Panc1 (cell line): ENCODE results near the gene ZNF784. TPM values are rescaled to one million over a fixed set of nuclear protein-coding genes. Genes with fewer than 3 reads are reported as not detected.
A peak's percentile ranks its signal among the peaks of the same experiment; 100 is the strongest.

Experiments
- ATAC-seq: fragments of 200-7000 bp; cut with Tn5 transposase; 2 replicates; pipeline ENCODE4 v1.9.1; 2020; ENCODE audit warnings: mild to moderate bottlenecking, moderate library complexity
- BruUV-seq: library from RNA; stranded (reverse); fragments of 400-500 nt; replicated peaks from 2 replicates; lab custom pipeline; 2021; lab: Mats Ljungman, UMichigan
- CTCF ChIA-PET: fragments of 300-600 bp; sonication (Branson Sonifier 250); formaldehyde crosslinking; loops from one replicate; lab custom pipeline; 2022; ENCODE audit warnings: antibody characterized with exemption; lab: Charles Lee
- POLR2A ChIA-PET: fragments of 300-600 bp; sonication (Branson Sonifier 250); formaldehyde crosslinking; loops from one replicate; lab custom pipeline; 2022; ENCODE audit warnings: antibody characterized with exemption; lab: Charles Lee
- DNase-seq: peaks from one replicate; pipeline ENCODE4 v3.0.0-alpha.2; 2010; ENCODE audit warnings: low read depth, low spot score
- H3K27ac ChIP-seq: 2 replicates; pipeline ENCODE4 v1.5.1; 2011; ENCODE audit warnings: mild to moderate bottlenecking, low read length, inconsistent platforms
- H3K27me3 ChIP-seq: fragments of 200-500 bp; sonication (Bioruptor generic); 2 replicates; pipeline ENCODE4 v1.6.0; 2014; ENCODE audit warnings: low read length, inconsistent platforms; ENCODE audit not compliant: control insufficient read depth, insufficient read depth
- H3K36me3 ChIP-seq: fragments of 200-500 bp; sonication (Bioruptor generic); 2 replicates; pipeline ENCODE4 v1.5.1; 2014; ENCODE audit warnings: inconsistent platforms, mild to moderate bottlenecking, low read length, moderate library complexity; ENCODE audit not compliant: control insufficient read depth, insufficient read depth
- H3K4me1 ChIP-seq: 2 replicates; pipeline ENCODE4 v1.5.1; 2011; ENCODE audit warnings: inconsistent platforms, mild to moderate bottlenecking, low read length, moderate library complexity; ENCODE audit not compliant: control insufficient read depth, insufficient read depth
- H3K4me3 ChIP-seq, 2 experiments: 2 replicates each; pipeline ENCODE4 v1.5.1; 2011 to 2012; ENCODE audit warnings: low read depth in 2 of 2, low read length in 2 of 2, mild to moderate bottlenecking in 2 of 2, inconsistent platforms in 1 of 2, moderate library complexity in 1 of 2
- H3K9me3 ChIP-seq: fragments of 200-500 bp; sonication (Bioruptor generic); 2 replicates; pipeline ENCODE4 v1.5.1; 2014; ENCODE audit warnings: low read depth, mild to moderate bottlenecking, inconsistent platforms, low read length, moderate library complexity; ENCODE audit not compliant: control insufficient read depth, insufficient read depth
- CTCF ChIP-seq: fragments of 450-650 bp; IDR thresholded peaks from 2 replicates; pipeline ENCODE4 v1.5.1; 2017; ENCODE audit warnings: mild to moderate bottlenecking
- POLR2AphosphoS5 ChIP-seq: IDR thresholded peaks from 2 replicates; pipeline ENCODE4 v1.6.1; 2012; ENCODE audit warnings: mild to moderate bottlenecking, low read depth, low read length, moderate library complexity
- REST ChIP-seq, 2 experiments: IDR thresholded peaks; 2 replicates each; pipeline ENCODE4 v1.6.1; 2011 to 2012; ENCODE audit warnings: low read depth in 2 of 2, control low read depth in 1 of 2, low read length in 1 of 2, mild to moderate bottlenecking in 1 of 2, moderate library complexity in 1 of 2; ENCODE audit not compliant: insufficient read depth in 1 of 2
- SIN3A ChIP-seq: IDR thresholded peaks from 2 replicates; pipeline ENCODE4 v1.6.1; 2012; ENCODE audit warnings: low read depth, mild to moderate bottlenecking, low read length, moderate library complexity, borderline replicate concordance; ENCODE audit not compliant: insufficient read depth
- TCF7L2 ChIP-seq: IDR thresholded peaks from 2 replicates; pipeline ENCODE4 v1.6.1; 2011; ENCODE audit warnings: mild to moderate bottlenecking, low read depth, low read length, inconsistent platforms
- in situ Hi-C: cut with HindIII; loops from 2 replicates; pipeline ENCODE4 v1.10.0; 2016; ENCODE audit warnings: low sequenced_read_pairs, low pct_unique_long_range_greater_than_20kb
- intact Hi-C: fragments of 100-400 bp; cut with micrococcal nuclease; formaldehyde crosslinking; loops from one replicate; pipeline ENCODE4 v1.10.0; 2022; ENCODE audit not compliant: unreplicated experiment
- total RNA-seq: library from RNA; stranded (reverse); gene quantifications from one replicate; pipeline ENCODE4 v1.2.1, GENCODE V29; 2021; ENCODE audit not compliant: unreplicated experiment

Gene ZNF784
- total RNA-seq, 1 experiment from 2014 or later, result 8.9 TPM

- H3K9me3 ChIP-seq, result no peaks in the 10 kb centered on the region
- in situ Hi-C loops (no loop called here), intact Hi-C loops (loop anchor here (2.0 kb wide), 1 partner anchor 90 kb away; no protein-coding TSS in a partner anchor)
- no peak for TF ChIP-seq REST (IDR thresholded peaks at IDR 0.05; ENCODE audit: insufficient read depth in 1 of 2, low read depth in 2 of 2, low read length in 1 of 2)
- no peak for TF ChIP-seq SIN3A
- H3K27me3 ChIP-seq, result no peaks in the 10 kb centered on the region
- H3K27ac ChIP-seq, result peak overlapping the region; percentile 93
- ChIA-PET CTCF (interaction anchor here (0.5 to 1.6 kb wide), 5 partner anchors 19 to 89 kb away, joined by 3 to 10 read pairs (median 6); no protein-coding TSS in a partner anchor), POLR2A (interaction anchor here (0.6 kb wide), 1 partner anchor 28 kb away, joined by 4 read pairs; no protein-coding TSS in a partner anchor)
- H3K4me1 ChIP-seq, result peaks cover 13% of the 10 kb centered on the region
- H3K36me3 ChIP-seq, result no peaks in the 10 kb centered on the region
- no peak for DNase-seq
- no TSS peak for BruUV-seq
- H3K4me3 ChIP-seq, result peak overlapping the region; percentile 74 to 88
- no peak for ATAC-seq
These were observed 17.9 kb downstream of the ZNF784 start for GRCh38 chr19:55606471-55606787.

GRCh38 chr19:55605637-55606470 is 18.5 kb downstream of the ZNF784 start, which contains the start of gene ZNF865:
TSS of gene ZNF865 (plus strand) at chr19:55605647. CDS start at chr19:55613619, 7,972 bp downstream.
- CTCF ChIA-PET, result interaction anchor here (0.5 to 1.6 kb wide), 6 partner anchors 12 to 89 kb away, joined by 3 to 10 read pairs (median 6); no protein-coding TSS in a partner anchor
- POLR2A ChIA-PET, result interaction anchor here (0.5 to 0.6 kb wide), 2 partner anchors 19 to 27 kb away, joined by 4 to 10 read pairs; partner anchors contain the start of gene ZNF784
- peaks cover 19% of the 10 kb centered on the region for H3K4me1 ChIP-seq
- no peaks in the 10 kb centered on the region for H3K27me3 ChIP-seq
- H3K9me3 ChIP-seq, result no peaks in the 10 kb centered on the region
- peak; percentile 75 for DNase-seq
- intact Hi-C loops, result loop anchor here (2.0 kb wide), 1 partner anchor 89 kb away; no protein-coding TSS in a partner anchor
- H3K4me3 ChIP-seq, result peak within 1 kb of the TSS; percentile 74 to 88
- TF ChIP-seq CTCF (peak; percentile 96), SIN3A (no peak)
- in situ Hi-C loops, result no loop called here
- BruUV-seq, result no TSS peak
- H3K27ac ChIP-seq, result peak within 1 kb of the TSS; percentile 97
- H3K36me3 ChIP-seq, result no peaks in the 10 kb centered on the region
- ATAC-seq, result peak; percentile 68

GRCh38 chr19:55605207-55605636 is 19.1 kb downstream of the ZNF784 start:
- Histone ChIP-seq H3K27me3 (no peaks in the 10 kb centered on the region), H3K4me3 (peak overlapping the region; percentile 62 to 74), H3K4me1 (peaks cover 21% of the 10 kb centered on the region), H3K9me3 (no peaks in the 10 kb centered on the region), H3K27ac (peak overlapping the region; percentile 97), H3K36me3 (no peaks in the 10 kb centered on the region)
- DNase-seq, result peak; percentile 97
- POLR2A ChIA-PET, result no interaction called here
- CTCF ChIA-PET, result interaction anchor here (0.6 to 1.6 kb wide), 4 partner anchors 12 to 138 kb away, joined by 3 to 10 read pairs (median 4); no protein-coding TSS in a partner anchor
- TF ChIP-seq CTCF (no peak), TCF7L2 (peak; percentile 25; the same call in 1 of the 2 replicates), POLR2AphosphoS5 (peak; percentile 86), SIN3A (no peak), REST (IDR thresholded peaks at IDR 0.05; ENCODE audit: insufficient read depth in 1 of 2, low read depth in 2 of 2, low read length in 1 of 2) (0 out of 4 replicates have a peak, but pooled peaks of 1 of the 2 experiments have one; percentile 32)
- intact Hi-C loops, result no loop called here
- BruUV-seq, result no TSS peak
- ATAC-seq, result peak; percentile 88
- in situ Hi-C loops, result no loop called here
